GM18873 (cell line): ENCODE data around the gene TAF8.
"Not testable (repeated sequence)": the region's sequence is repeated elsewhere in the genome, so short reads cannot be mapped to it uniquely, and the experiment has no call there.

ENCODE experiments used
- ATAC-seq: cut with Tn5 transposase; IDR thresholded peaks from one replicate; pipeline ENCODE4 v1.9.1; 2021; ENCODE audit warnings: mild to moderate bottlenecking, moderate library complexity, moderate number of reproducible peaks; ENCODE audit not compliant: unreplicated experiment, low FRiP score

TAF8 gene

GRCh38 chr6:42028234-42029061, 21.9 kb upstream of the TAF8 start:
- ATAC-seq = no peak

- ATAC-seq = no peak
Measured at GRCh38 chr6:42029062-42029685, 21.1 kb upstream of the TAF8 start.

DNA sequence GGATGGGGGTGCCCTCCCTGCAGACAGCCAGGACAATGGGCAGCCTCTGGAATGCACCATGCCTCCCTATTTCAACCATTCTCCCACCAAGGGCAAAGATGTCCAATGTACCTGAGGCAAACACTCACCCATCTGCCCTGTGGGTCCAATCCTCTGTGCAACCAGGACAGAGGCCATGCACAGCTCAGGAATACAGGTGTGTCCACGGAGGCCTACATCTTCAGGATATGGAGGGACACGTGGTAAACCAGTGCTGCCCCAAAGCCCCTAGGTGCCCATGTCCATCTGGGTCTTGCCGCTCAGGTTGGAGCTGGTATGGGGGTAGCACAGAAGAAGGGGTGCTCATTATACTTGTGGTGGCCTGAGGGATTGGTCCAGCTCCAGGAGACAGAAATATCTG, 20.4 kb upstream of the TAF8 start:
- no peak for ATAC-seq

- no peak for ATAC-seq
Measured at GRCh38 chr6:42030585-42031506, 19.5 kb upstream of the TAF8 start.

GRCh38 chr6:42032366-42032765, 18.0 kb upstream of the TAF8 start:
- no peak for ATAC-seq

GRCh38 chr6:42037669-42038068, 12.7 kb upstream of the TAF8 start:
- not testable (repeated sequence) for ATAC-seq

- ATAC-seq = no peak
Measured at GRCh38 chr6:42038163-42038562, 12.2 kb upstream of the TAF8 start.

- ATAC-seq = no peak
Measured at GRCh38 chr6:42038811-42039408, 11.4 kb upstream of the TAF8 start.

DNA sequence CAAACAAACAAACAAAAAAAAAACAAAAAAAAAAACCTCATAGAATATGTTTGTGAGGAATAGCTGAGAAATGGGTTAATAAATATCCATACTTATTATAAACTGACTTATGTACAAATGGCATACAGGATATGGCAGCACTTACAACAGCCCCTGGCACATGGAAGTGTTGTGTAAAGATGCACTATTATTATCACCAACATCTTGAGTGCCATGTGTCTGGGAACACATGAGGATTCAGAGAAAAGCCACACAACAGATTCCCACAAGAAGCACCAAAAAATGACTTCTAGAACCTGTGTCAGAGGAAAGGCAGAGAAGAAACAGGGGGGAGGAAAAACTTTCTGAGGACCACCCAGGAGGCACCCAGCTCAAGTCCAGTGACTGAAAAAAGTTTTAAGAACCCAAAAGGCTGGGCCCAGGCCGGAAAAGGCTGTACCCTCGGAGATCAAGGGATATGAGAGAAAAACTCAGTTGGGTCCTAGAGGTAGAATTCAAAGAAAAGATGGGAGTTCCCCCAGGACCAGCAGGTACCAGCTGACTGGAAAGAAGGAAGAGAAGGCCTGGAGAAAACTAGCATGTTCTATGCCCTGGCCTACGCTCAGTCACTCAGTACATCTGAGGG, 9.4 kb upstream of the TAF8 start:
- no peak for ATAC-seq

- no peak for ATAC-seq
Measured at GRCh38 chr6:42041481-42042053, 8.8 kb upstream of the TAF8 start.

GRCh38 chr6:42042108-42042507, 8.2 kb upstream of the TAF8 start:
- no peak for ATAC-seq

GRCh38 chr6:42043787-42044475, 6.4 kb upstream of the TAF8 start:
- ATAC-seq = peak; percentile 35

GRCh38 chr6:42045538-42046460, 4.5 kb upstream of the TAF8 start:
- ATAC-seq = no peak

- no peak for ATAC-seq
Measured at GRCh38 chr6:42046464-42047212, 3.7 kb upstream of the TAF8 start.

DNA sequence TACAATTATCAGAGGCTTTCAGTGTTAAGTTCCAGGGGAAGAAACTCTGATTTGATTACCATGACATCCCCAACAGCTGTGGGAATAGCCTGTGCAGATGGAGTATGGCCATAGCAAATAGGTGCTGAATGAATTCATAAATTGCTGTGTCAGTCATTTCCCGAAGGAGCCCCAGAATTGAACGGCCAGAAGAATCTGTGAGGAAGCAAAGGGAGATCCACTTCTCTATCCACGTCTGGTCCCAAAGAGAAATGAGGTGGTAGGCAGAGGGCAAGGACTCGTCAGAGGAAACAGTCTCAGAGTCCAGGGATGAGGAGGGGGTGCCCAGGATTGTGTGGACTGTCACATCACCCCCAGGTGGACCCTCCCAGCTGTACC, 3.1 kb upstream of the TAF8 start:
- no peak for ATAC-seq

GRCh38 chr6:42047790-42048405, 2.4 kb upstream of the TAF8 start:
- no peak for ATAC-seq

- ATAC-seq = no peak
Measured at GRCh38 chr6:42049116-42049809, 1.1 kb upstream of the TAF8 start.
